ENCODE data around the gene RPRD2.

RPRD2 gene

GRCh38 chr1:150474869-150475268 is 110.9 kb downstream of the RPRD2 start:
- DNase-seq = no peak

DNA sequence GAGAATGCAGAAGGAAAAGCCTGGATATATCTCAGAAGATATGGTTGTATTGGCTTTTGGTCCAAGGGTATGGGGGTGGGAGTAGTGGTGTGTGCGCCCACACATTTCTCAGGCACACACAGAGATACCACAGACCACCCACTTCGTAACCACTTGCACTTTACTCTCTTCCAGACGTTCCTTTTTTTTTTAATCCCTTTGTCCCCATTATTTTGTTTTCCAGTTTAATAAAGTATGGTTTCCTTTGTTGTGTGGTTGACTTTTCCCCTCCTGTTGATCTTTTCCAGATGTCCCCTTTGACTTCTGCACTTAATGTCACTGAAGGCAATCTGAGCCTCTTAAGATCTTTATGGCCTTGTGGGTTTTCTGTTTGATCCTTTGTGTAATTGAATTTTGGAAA is 112.8 kb downstream of the RPRD2 start:
- no peak for DNase-seq

GRCh38 chr1:150477320-150477719 is 113.4 kb downstream of the RPRD2 start:
- DNase-seq = no peak

- DNase-seq = no peak
Observed at GRCh38 chr1:150477733-150478132, 113.8 kb downstream of the RPRD2 start.

DNA sequence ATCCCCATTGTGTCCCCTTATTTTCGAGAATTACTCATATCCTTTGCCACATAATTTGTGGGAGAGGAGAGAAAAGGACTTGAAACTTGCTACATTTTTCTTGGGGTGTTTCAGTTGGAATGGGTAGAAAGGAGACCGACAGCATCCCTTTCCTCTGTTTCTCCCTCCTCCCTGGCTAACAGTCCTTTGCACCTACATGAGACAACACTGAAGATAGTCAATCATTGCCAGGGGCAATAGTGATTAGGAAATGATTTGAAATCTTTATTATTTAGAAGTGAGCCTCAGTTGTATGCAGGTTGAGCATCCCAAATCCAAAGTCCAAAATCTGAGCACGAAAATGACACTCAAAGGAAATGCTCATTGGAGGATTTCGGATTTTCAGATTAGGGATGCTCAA is 115.4 kb downstream of the RPRD2 start:
- no peak for DNase-seq

- no peak for DNase-seq
Observed at GRCh38 chr1:150479927-150480352, 116.0 kb downstream of the RPRD2 start.

DNA sequence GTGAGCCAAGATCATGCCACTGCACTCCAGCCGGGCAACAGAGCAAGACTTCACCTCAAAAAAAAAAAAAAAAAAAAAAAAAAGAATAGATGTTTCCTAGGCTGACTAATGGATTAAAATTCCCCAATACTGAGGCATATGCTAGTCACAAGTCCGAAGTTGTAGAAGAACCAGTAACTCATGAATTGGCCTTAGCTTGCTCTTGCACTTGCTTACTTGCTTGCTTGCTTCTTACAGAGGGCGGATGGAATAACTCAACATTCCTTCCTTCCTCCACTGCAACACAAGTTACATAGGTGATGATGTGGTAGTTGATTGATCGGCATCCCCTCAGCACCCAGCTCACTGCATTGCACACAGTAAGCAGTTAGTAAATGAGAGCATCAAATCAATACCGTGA is 120.5 kb downstream of the RPRD2 start:
- DNase-seq = no peak

DNA sequence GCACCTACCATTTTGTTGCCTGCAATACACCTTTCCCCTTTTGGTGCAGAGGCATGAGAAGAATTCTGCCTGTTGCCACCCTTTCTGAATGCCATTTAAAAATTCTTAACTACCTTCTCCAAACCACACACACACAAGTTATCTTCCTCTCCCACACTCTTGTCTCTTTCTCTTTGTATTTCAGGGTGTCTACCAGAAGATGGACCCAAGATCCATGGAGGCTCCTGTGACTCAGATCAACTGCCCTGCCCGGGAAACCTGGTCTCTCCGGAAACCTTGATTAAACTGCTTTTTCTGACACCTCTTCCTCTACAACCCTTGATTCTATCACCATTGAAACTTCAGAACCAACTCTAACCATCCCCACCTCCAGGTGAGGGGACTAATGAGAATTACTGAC is 120.9 kb downstream of the RPRD2 start:
- no peak for DNase-seq

GRCh38 chr1:150486966-150487762 is 123.2 kb downstream of the RPRD2 start, which contains the start of gene TARS2:
Gene TARS2, plus strand, starts transcription at chr1:150487419. Its CDS starts 32 bp downstream, at chr1:150487451.
- peak; percentile 96 to 98 for DNase-seq

- no peak for DNase-seq
Observed at GRCh38 chr1:150487763-150488115, 123.8 kb downstream of the RPRD2 start.

GRCh38 chr1:150493175-150493574 is 129.2 kb downstream of the RPRD2 start:
- DNase-seq = no peak

GRCh38 chr1:150498342-150498741 is 134.4 kb downstream of the RPRD2 start:
- no peak for DNase-seq

DNA sequence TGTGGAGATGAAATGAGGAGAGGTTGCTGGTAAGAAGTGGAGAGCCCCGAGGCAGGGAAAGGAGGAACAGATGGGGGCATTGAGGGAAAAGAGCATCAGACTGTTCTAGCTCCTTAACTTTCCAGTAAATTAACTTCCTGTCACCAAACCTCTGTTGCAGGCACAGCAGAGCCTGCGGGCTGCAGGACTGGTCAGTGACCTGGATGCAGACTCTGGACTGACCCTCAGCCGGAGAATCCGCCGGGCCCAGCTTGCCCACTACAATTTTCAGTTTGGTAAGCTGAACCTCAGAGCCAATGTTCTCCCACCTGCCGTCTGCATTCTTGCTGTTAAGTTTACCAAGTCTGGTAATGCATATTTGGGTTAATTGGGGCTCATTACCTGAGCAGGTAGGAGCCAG is 141.5 kb downstream of the RPRD2 start:
- DNase-seq = no peak

DNA sequence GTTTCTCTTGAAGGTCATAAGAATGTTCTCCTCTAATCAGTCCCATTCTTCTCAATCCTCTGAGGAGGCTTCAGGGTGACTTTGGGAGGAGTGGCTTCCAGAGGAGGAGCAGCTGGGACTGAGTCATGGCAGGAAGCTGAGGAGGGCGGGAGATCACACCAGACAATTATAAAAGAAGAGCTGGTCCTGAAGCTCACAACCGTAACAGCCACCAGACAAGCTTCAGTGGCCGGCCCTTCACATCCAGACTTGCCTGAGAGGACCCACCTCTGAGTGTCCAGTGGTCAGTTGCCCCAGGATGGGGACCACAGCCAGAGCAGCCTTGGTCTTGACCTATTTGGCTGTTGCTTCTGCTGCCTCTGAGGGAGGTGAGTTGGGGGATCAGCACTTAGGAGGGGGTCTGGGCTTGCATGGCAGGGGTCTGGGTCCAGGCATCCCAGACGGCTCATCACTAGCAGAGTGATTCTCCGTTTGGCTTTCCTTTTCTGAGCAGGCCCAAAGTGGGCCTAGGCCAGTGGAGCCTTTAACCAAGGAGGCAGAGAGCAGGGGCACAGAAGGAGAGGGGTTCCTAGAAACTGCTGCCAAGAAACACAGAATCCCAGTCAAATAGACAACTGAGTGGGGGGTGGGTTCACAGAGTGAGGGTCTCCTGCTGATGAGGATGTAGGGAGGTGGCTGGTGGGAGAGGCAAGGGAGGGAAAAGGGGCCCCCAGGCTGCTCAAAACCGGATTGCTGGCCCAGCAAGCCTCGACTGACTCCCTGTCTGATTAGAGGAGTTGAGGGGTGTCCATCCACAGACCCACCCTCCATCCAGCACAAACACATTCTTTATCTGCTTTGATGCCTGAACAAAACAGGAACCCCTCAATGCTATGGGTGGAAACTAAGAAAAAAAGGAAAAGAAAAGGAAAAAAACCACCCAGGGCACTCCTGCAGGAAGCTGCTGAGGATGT is 144.2 kb downstream of the RPRD2 start, which contains the start of gene ECM1:
Gene ECM1 (plus strand): TSS at position 198 of the 953 bp plus-strand sequence. CDS start 101 bp downstream, at position 299.
- peak in 1 of 2 donors; percentile 17 for DNase-seq

- DNase-seq = no peak
Observed at GRCh38 chr1:150508982-150509381, 145.0 kb downstream of the RPRD2 start.

DNA sequence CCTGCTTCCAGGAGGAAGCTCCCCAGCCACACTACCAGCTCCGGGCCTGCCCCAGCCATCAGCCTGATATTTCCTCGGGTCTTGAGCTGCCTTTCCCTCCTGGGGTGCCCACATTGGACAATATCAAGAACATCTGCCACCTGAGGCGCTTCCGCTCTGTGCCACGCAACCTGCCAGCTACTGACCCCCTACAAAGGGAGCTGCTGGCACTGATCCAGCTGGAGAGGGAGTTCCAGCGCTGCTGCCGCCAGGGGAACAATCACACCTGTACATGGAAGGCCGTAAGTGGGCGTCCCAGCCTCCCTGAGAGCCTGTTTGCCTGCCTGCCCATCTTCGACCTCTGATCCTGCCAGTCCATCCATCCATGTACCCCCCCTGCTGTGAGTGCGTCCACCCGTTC is 147.6 kb downstream of the RPRD2 start:
- no peak for DNase-seq

GRCh38 chr1:150511985-150512660 is 148.2 kb downstream of the RPRD2 start:
- no peak for DNase-seq

DNA sequence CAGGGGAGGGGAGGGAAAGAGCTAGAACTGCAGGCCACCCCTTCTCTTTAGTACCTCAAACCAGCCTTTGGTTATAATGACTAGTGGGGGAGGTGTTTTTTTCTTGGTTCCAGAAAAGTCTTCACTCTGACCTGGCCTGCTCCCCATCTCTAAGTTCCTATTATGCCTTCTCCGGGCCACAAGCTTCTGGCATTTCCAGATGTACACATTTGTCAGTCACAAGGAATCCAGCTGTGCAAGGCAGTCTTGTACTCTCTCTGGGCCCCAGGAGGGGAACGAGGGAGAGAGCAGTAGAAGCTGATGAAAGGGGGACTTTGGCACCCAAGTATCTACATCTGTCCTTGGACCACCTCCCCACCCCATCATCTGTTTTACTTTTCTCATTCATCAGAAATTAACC is 148.9 kb downstream of the RPRD2 start:
- DNase-seq = no peak

- DNase-seq = no peak
Observed at GRCh38 chr1:150513351-150513791, 149.4 kb downstream of the RPRD2 start.

DNA sequence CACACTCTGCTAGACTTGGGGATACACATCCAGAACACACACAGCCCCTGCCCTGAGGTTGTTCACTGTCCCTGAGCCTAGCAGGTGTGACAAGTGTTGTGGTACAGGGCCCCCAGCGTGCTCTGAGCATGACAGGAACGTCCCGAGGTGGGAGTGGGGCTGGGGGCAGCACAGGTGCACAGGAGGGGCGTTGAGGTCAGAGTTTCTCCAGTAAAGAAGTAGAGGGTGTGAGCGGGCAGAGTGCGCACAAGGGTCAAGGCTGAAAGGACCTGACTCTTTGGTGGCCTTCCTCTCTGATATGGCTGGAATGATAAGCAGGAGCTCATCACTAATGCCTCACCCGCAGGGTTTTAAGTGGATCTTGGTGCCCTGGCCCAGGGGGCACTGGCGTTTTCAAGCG is 150.3 kb downstream of the RPRD2 start:
- no peak for DNase-seq

DNA sequence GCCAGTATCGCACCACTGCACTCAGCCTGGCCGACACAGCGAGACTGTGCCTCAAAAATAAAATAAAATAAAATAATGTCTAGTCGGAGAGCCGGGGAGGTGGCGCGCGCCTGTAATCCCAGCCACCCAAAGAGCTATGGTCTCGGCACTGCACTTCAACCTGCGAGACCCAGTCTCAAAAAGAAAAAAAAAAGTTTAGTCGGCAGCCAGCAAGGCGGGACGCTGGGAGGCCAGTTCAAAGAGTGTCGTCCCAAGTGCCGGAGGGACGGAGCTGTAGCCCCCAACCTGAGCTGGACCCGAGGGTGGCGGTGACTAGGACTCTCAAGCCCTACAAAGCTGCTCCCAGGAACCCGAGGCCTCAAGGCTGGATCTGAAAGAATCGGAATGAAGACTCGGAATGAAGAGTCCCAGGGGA is 151.0 kb downstream of the RPRD2 start:
- no peak for DNase-seq

- DNase-seq = peak; percentile 93 to 94
Observed at GRCh38 chr1:150515328-150516049, 151.5 kb downstream of the RPRD2 start, which contains the start of gene FALEC. Gene FALEC, plus strand, starts transcription at chr1:150515752.
